PFSK-1 (cell line): ENCODE data around the gene TBL1Y.

Experiments used
- FOXP2 ChIP-seq: optimal IDR thresholded peaks from 2 replicates; pipeline ENCODE3; 2011; ENCODE audit warnings: borderline replicate concordance, control low read depth, inconsistent platforms; ENCODE audit not compliant: insufficient read depth; ENCODE audit errors: extremely low read length, extremely low read depth
- POLR2AphosphoS5 ChIP-seq: IDR thresholded peaks from 2 replicates; pipeline ENCODE4 v1.6.1; 2012; ENCODE audit warnings: low read depth, mild to moderate bottlenecking, control low read depth, low read length, moderate library complexity
- REST ChIP-seq, 2 experiments: IDR thresholded peaks; 2 replicates each; pipeline versions ENCODE4 v1.6.1 to v1.8.0; 2011 to 2012; ENCODE audit warnings: low read depth in 2 of 2, low read length in 2 of 2, control low read depth in 1 of 2, inconsistent platforms in 1 of 2, mild to moderate bottlenecking in 1 of 2, moderate library complexity in 1 of 2; ENCODE audit not compliant: insufficient read depth in 1 of 2
- SIN3A ChIP-seq: IDR thresholded peaks from 2 replicates; pipeline ENCODE4 v1.6.1; 2012; ENCODE audit warnings: mild to moderate bottlenecking, low read length, moderate library complexity, borderline replicate concordance; ENCODE audit not compliant: insufficient read depth
- TAF1 ChIP-seq: IDR thresholded peaks from 2 replicates; pipeline ENCODE4 v1.6.1; 2012; ENCODE audit warnings: low read length, control low read depth, borderline replicate concordance; ENCODE audit not compliant: insufficient read depth

Gene TBL1Y

GRCh38 chrY:7017244-7018080 is 107.0 kb downstream of the TBL1Y start:
- TF ChIP-seq TAF1, result no peak
- no peak for TF ChIP-seq POLR2AphosphoS5
- TF ChIP-seq FOXP2, result no peak
- no peak for TF ChIP-seq REST (IDR thresholded peaks at IDR 0.05; ENCODE audit: insufficient read depth in 1 of 2, low read depth in 2 of 2, low read length in 2 of 2)
- TF ChIP-seq SIN3A, result no peak

- no peak for TF ChIP-seq REST (IDR thresholded peaks at IDR 0.05; ENCODE audit: insufficient read depth in 1 of 2, low read depth in 2 of 2, low read length in 2 of 2)
- TF ChIP-seq POLR2AphosphoS5, result no peak
- no peak for TF ChIP-seq FOXP2
- TF ChIP-seq TAF1, result no peak
These were observed 128.5 kb downstream of the TBL1Y start for GRCh38 chrY:7039037-7039436.

- TF ChIP-seq TAF1, result no peak
- TF ChIP-seq POLR2AphosphoS5, result no peak
- TF ChIP-seq SIN3A, result no peak
- no peak for TF ChIP-seq REST (IDR thresholded peaks at IDR 0.05; ENCODE audit: insufficient read depth in 1 of 2, low read depth in 2 of 2, low read length in 2 of 2)
- TF ChIP-seq FOXP2, result no peak
These were observed 130.2 kb downstream of the TBL1Y start for GRCh38 chrY:7040662-7041061.

- TF ChIP-seq REST (IDR thresholded peaks at IDR 0.05; ENCODE audit: insufficient read depth in 1 of 2, low read depth in 2 of 2, low read length in 2 of 2) (no peak), TAF1 (no peak), POLR2AphosphoS5 (no peak), FOXP2 (no peak), SIN3A (no peak)
These were observed 131.5 kb downstream of the TBL1Y start for GRCh38 chrY:7041983-7042382.

GRCh38 chrY:7056886-7057285 is 146.4 kb downstream of the TBL1Y start:
- TF ChIP-seq SIN3A (no peak), POLR2AphosphoS5 (no peak), REST (IDR thresholded peaks at IDR 0.05; ENCODE audit: insufficient read depth in 1 of 2, low read depth in 2 of 2, low read length in 2 of 2) (no peak), TAF1 (no peak), FOXP2 (no peak)
